GM12878 (cell line): ENCODE measurements around the gene SRCIN1. TPM values are rescaled to one million over a fixed set of nuclear protein-coding genes. Genes with fewer than 3 reads are reported as not detected.

Source experiments
- BHLHE40 ChIP-seq, 2 experiments: fragments of 450-650 bp in 1 of 2; IDR thresholded peaks; 2 replicates each; pipeline ENCODE4 v1.6.1; 2011 to 2017; ENCODE audit warnings: low read depth in 2 of 2, borderline replicate concordance in 1 of 2, improper control_type of control experiment in 1 of 2, low read length in 1 of 2, mild to moderate bottlenecking in 1 of 2
- CREB1 ChIP-seq: IDR thresholded peaks from 2 replicates; pipeline ENCODE4 v1.6.1; 2012; ENCODE audit warnings: low read depth, mild to moderate bottlenecking, inconsistent platforms
- DPF2 ChIP-seq: fragments of 450-650 bp; IDR thresholded peaks from 2 replicates; pipeline ENCODE4 v1.6.1; 2017; ENCODE audit warnings: mild to moderate bottlenecking
- E2F8 ChIP-seq: fragments of 450-650 bp; IDR thresholded peaks from 2 replicates; pipeline ENCODE4 v1.6.1; 2018; ENCODE audit warnings: mild to moderate bottlenecking, low read depth, moderate library complexity; ENCODE audit not compliant: partially characterized antibody
- EED ChIP-seq: sonication (generic); IDR thresholded peaks from 2 replicates; pipeline ENCODE4 v1.6.1; 2016; ENCODE audit warnings: antibody characterized with exemption, low read depth
- EGR1 ChIP-seq, 2 experiments: IDR thresholded peaks; 1 replicate in 1 of 2; 2 replicates in 1 of 2; pipeline ENCODE4 v1.6.1; 2011 to 2012; ENCODE audit warnings: low read depth in 2 of 2, low read length in 2 of 2, borderline replicate concordance in 1 of 2, mild to moderate bottlenecking in 1 of 2, moderate library complexity in 1 of 2
- ESRRA ChIP-seq: IDR thresholded peaks from 2 replicates; pipeline ENCODE4 v1.6.1; 2012; ENCODE audit warnings: mild to moderate bottlenecking, low read length, improper control_type of control experiment
- GATAD2B ChIP-seq: fragments of 450-650 bp; conservative IDR thresholded peaks from 2 replicates; pipeline ENCODE4 v1.6.1; 2017; ENCODE audit warnings: low read depth, mild to moderate bottlenecking, moderate library complexity
- IKZF1 ChIP-seq: fragments of 450-650 bp; conservative IDR thresholded peaks from 2 replicates; pipeline ENCODE4 v1.6.1; 2017; ENCODE audit warnings: antibody characterized with exemption, mild to moderate bottlenecking
- IRF4 ChIP-seq: IDR thresholded peaks from 2 replicates; pipeline ENCODE4 v1.6.1; 2011; ENCODE audit warnings: low read depth, low read length
- JUNB ChIP-seq: IDR thresholded peaks from 2 replicates; pipeline ENCODE4 v1.6.1; 2016; ENCODE audit warnings: antibody characterized with exemption, mild to moderate bottlenecking
- MYB ChIP-seq: fragments of 150-350 bp; IDR thresholded peaks from 2 replicates; pipeline ENCODE4 v1.6.1; 2014; ENCODE audit warnings: mild to moderate bottlenecking, low read depth, low read length, borderline replicate concordance
- NFIC ChIP-seq: IDR thresholded peaks from 2 replicates; pipeline ENCODE4 v1.6.1; 2012; ENCODE audit warnings: low read depth, mild to moderate bottlenecking, inconsistent platforms, low read length, moderate library complexity
- NR2F1 ChIP-seq: fragments of 450-650 bp; conservative IDR thresholded peaks from 2 replicates; pipeline ENCODE4 v1.6.1; 2017; ENCODE audit warnings: mild to moderate bottlenecking
- SMARCA5 ChIP-seq: fragments of 450-650 bp; IDR thresholded peaks from 2 replicates; pipeline ENCODE4 v1.6.1; 2017; ENCODE audit warnings: mild to moderate bottlenecking
- ZNF24 ChIP-seq: fragments of 450-650 bp; IDR thresholded peaks from 2 replicates; pipeline ENCODE4 v1.6.1; 2017; ENCODE audit warnings: antibody characterized with exemption, mild to moderate bottlenecking
- polyA plus RNA-seq, 11 experiments: library from polyadenylated mRNA; depleted of rRNA in 4 of 11; unstranded in 6 of 11; stranded (reverse) in 5 of 11; fragments of >200 nt; fragmentation: Nextera tagmentation in 4 of 11; fragmentation: Illumina TruSeq in 1 of 11; extraction: Ambion mirVana in 4 of 11; extraction: Trizol in 1 of 11; gene quantifications; 1 replicate in 1 of 11; 2 replicates in 10 of 11; pipeline versions ENCODE4 v1.2.1 to v1.2.3, GENCODE V29; 2011 to 2016; ENCODE audit warnings: inconsistent platforms in 2 of 11, missing spikeins in 2 of 11, low read depth in 1 of 11
- total RNA-seq, 4 experiments: library from RNA; depleted of rRNA in 3 of 4; stranded (reverse); fragments of >200 nt in 3 of 4; fragmentation: Illumina TruSeq in 1 of 4; extraction: Trizol in 1 of 4; gene quantifications; 2 replicates each; pipeline versions ENCODE4 v1.2.1 to v1.2.3, GENCODE V29; 2013 to 2021

SRCIN1 gene
- total and polyA plus RNA-seq, 10 of the 15 experiments (the other 5 are each of a cell fraction or from before 2014, with no cell fraction given) = under 0.01 to 0.74 (median 0.20) TPM; not detected in 3

- TF ChIP-seq E2F8 (no peak), BHLHE40 (IDR thresholded peaks at IDR 0.05; ENCODE audit: borderline replicate concordance in 1 of 2, low read depth in 2 of 2, low read length in 1 of 2) (0 out of 4 replicates have a peak, but pooled peaks of 1 of the 2 experiments have one; percentile 2), GATAD2B (peak; percentile 31; the same call in 1 of the 2 replicates), MYB (no peak), NFIC (peak; percentile 38; the same call in 1 of the 2 replicates), ESRRA (0 out of 2 replicates have a peak, but pooled peaks have one; percentile 15), EED (peak; percentile 80), NR2F1 (peak; percentile 51; the same call in 1 of the 2 replicates), DPF2 (peak; percentile 61; the same call in 1 of the 2 replicates), IKZF1 (peak; percentile 86), ZNF24 (no peak), JUNB (no peak), SMARCA5 (peak; percentile 67; the same call in 1 of the 2 replicates), CREB1 (0 out of 2 replicates have a peak, but pooled peaks have one; percentile 14), EGR1 (IDR thresholded peaks at IDR 0.05; ENCODE audit: borderline replicate concordance in 1 of 2, low read depth in 2 of 2, low read length in 2 of 2) (peak in 1 of 2 experiments; percentile 35; a peak in 1 of 3 replicates), IRF4 (no peak)
Measured at GRCh38 chr17:38654411-38655398, 49.0 kb upstream of the SRCIN1 start (continued).
